OCI-LY1 (cell line): ENCODE results near the gene CLOCK.

Experiments
- CTCF ChIP-seq: fragments of 200-600 bp; sonication (generic), shearing (Covaris generic); IDR thresholded peaks from 2 replicates; pipeline ENCODE4 v1.5.1; 2017; ENCODE audit warnings: mild to moderate bottlenecking, antibody characterized with exemption, low read length, moderate library complexity, mixed read lengths
- EZH2 ChIP-seq: fragments of 200-600 bp; sonication (generic), shearing (Covaris generic); IDR thresholded peaks from 2 replicates; pipeline ENCODE4 v1.8.0; 2017; ENCODE audit warnings: borderline replicate concordance, mixed run types, mild to moderate bottlenecking, antibody characterized with exemption, low read length, moderate library complexity, mixed read lengths

- TF ChIP-seq CTCF (no peak), EZH2 (no peak)
These were observed 709 bp upstream of the CLOCK start for GRCh38 chr4:55547466-55547770.
